ENCODE measurements around the gene GPC6. TPM values are rescaled to one million over a fixed set of nuclear protein-coding genes. Genes with fewer than 3 reads are reported as not detected.

Gene GPC6
- polyA plus RNA-seq, 1 of the 3 experiments (the other 2 are of a cell fraction), result 6.7 TPM

DNA sequence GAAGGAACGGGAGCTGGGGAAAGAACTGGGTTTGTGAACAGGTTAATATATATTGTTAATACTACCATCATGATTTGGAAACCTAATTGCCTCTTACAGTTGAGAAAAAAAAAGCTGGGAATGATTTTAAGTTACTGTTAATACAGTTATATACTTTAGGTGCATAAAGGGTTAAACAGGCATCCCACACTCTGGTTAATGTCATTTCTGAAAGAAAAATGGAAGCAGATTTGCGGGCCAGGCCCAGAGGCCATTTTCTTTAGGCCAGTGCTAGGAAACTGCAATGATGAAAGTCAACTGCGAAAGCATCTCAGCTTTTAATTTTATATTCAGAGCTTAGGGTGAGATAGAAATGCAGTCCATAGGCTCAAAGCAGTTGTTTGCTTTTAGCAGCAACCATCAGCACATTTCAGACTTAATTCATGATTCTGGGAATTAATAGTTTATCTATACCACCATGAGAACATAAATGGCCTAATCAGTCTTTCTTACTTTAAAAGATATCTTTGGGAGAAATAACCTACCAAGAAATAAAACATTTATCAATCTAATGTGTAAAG lies 592.8 kb downstream of the GPC6 start:
- Histone ChIP-seq H3K36me3 (replicated peaks in 1 of 2; ENCODE audit: control insufficient read depth in 1 of 2, insufficient read depth in 2 of 2, low read length in 1 of 2) (no peaks in the 10 kb centered on the region), H3K27me3 (ENCODE audit: insufficient read depth) (no peaks in the 10 kb centered on the region), H4K20me1 (ENCODE audit: insufficient read depth) (no peaks in the 10 kb centered on the region), H3K9me3 (no peaks in the 10 kb centered on the region), H3K79me2 (ENCODE audit: insufficient read depth) (no peaks in the 10 kb centered on the region), H3K27ac (ENCODE audit: low read depth in 2 of 2, low read length in 1 of 2) (peak overlapping the region in 1 of 2 experiments; percentile 91; a peak in 2 of 4 replicates), H3K9ac (no peak overlapping the region), H2AFZ (ENCODE audit: low read depth) (no peak overlapping the region), H3K4me2 (no peak overlapping the region), H3K4me1 (ENCODE audit: control insufficient read depth in 1 of 2, insufficient read depth in 2 of 2, low read depth in 1 of 2, low read length in 1 of 2) (peaks cover 0 to 6% of the 10 kb centered on the region in 2 experiments; a peak in 2 of 4 replicates), H3K4me3 (ENCODE audit: low read depth in 2 of 2, low read length in 1 of 2) (no peak overlapping the region), H3K9me2 (no peaks in the 10 kb centered on the region), H3F3A (replicated peaks; ENCODE audit: insufficient read depth) (no peaks in the 10 kb centered on the region)
- 73% methylated on average over 3 of the region's 3 CpGs for WGBS (ENCODE audit: low lambda C conversion rate)
- ChIA-PET POLR2A (no interaction called here), CTCF (no interaction called here)
- DNase-seq, result peak; percentile 51
- TF ChIP-seq, protein P1, sequence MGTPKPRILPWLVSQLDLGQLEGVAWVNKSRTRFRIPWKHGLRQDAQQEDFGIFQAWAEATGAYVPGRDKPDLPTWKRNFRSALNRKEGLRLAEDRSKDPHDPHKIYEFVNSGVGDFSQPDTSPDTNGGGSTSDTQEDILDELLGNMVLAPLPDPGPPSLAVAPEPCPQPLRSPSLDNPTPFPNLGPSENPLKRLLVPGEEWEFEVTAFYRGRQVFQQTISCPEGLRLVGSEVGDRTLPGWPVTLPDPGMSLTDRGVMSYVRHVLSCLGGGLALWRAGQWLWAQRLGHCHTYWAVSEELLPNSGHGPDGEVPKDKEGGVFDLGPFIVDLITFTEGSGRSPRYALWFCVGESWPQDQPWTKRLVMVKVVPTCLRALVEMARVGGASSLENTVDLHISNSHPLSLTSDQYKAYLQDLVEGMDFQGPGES (IDR thresholded peaks at IDR 0.05; ENCODE audit: low read depth, low read length), result no peak
- TF ChIP-seq NFIC (IDR thresholded peaks at IDR 0.05; ENCODE audit: borderline replicate concordance), result no peak
- TF ChIP-seq GABPA (IDR thresholded peaks at IDR 0.05; ENCODE audit: low read depth), result no peak
- 0 out of 2 replicates have a peak, but pooled peaks have one; percentile 27 for TF ChIP-seq GATA2 (CRISPR knock-in tag; IDR thresholded peaks at IDR 0.05)
- TF ChIP-seq, protein P2, sequence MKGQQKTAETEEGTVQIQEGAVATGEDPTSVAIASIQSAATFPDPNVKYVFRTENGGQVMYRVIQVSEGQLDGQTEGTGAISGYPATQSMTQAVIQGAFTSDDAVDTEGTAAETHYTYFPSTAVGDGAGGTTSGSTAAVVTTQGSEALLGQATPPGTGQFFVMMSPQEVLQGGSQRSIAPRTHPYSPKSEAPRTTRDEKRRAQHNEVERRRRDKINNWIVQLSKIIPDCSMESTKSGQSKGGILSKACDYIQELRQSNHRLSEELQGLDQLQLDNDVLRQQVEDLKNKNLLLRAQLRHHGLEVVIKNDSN (IDR thresholded peaks at IDR 0.05; ENCODE audit: borderline replicate concordance, low read depth), result no peak
- no peak for TF ChIP-seq FOXJ3 (CRISPR knock-in tag; IDR thresholded peaks at IDR 0.05)
- no peak for TF ChIP-seq FOXM1 (IDR thresholded peaks at IDR 0.05; ENCODE audit: low read depth)
- TF ChIP-seq, protein P3, sequence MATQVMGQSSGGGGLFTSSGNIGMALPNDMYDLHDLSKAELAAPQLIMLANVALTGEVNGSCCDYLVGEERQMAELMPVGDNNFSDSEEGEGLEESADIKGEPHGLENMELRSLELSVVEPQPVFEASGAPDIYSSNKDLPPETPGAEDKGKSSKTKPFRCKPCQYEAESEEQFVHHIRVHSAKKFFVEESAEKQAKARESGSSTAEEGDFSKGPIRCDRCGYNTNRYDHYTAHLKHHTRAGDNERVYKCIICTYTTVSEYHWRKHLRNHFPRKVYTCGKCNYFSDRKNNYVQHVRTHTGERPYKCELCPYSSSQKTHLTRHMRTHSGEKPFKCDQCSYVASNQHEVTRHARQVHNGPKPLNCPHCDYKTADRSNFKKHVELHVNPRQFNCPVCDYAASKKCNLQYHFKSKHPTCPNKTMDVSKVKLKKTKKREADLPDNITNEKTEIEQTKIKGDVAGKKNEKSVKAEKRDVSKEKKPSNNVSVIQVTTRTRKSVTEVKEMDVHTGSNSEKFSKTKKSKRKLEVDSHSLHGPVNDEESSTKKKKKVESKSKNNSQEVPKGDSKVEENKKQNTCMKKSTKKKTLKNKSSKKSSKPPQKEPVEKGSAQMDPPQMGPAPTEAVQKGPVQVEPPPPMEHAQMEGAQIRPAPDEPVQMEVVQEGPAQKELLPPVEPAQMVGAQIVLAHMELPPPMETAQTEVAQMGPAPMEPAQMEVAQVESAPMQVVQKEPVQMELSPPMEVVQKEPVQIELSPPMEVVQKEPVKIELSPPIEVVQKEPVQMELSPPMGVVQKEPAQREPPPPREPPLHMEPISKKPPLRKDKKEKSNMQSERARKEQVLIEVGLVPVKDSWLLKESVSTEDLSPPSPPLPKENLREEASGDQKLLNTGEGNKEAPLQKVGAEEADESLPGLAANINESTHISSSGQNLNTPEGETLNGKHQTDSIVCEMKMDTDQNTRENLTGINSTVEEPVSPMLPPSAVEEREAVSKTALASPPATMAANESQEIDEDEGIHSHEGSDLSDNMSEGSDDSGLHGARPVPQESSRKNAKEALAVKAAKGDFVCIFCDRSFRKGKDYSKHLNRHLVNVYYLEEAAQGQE (IDR thresholded peaks at IDR 0.05; ENCODE audit: low read depth, low read length), result no peak
- no peak for TF ChIP-seq JUND (IDR thresholded peaks at IDR 0.05)
- TF ChIP-seq, protein P4, sequence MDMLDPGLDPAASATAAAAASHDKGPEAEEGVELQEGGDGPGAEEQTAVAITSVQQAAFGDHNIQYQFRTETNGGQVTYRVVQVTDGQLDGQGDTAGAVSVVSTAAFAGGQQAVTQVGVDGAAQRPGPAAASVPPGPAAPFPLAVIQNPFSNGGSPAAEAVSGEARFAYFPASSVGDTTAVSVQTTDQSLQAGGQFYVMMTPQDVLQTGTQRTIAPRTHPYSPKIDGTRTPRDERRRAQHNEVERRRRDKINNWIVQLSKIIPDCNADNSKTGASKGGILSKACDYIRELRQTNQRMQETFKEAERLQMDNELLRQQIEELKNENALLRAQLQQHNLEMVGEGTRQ (IDR thresholded peaks at IDR 0.05; ENCODE audit: borderline replicate concordance, low read depth, low read length), result no peak
- peak; percentile 23; the same call in 1 of the 2 replicates for TF ChIP-seq RAD21 (IDR thresholded peaks at IDR 0.05; ENCODE audit: low read length)
- TF ChIP-seq TEAD4 (IDR thresholded peaks at IDR 0.05; ENCODE audit: borderline replicate concordance, insufficient read depth), result no peak
- no peak for TF ChIP-seq RXRA (IDR thresholded peaks at IDR 0.05; ENCODE audit: borderline replicate concordance, low read depth)
- TF ChIP-seq, protein P5, sequence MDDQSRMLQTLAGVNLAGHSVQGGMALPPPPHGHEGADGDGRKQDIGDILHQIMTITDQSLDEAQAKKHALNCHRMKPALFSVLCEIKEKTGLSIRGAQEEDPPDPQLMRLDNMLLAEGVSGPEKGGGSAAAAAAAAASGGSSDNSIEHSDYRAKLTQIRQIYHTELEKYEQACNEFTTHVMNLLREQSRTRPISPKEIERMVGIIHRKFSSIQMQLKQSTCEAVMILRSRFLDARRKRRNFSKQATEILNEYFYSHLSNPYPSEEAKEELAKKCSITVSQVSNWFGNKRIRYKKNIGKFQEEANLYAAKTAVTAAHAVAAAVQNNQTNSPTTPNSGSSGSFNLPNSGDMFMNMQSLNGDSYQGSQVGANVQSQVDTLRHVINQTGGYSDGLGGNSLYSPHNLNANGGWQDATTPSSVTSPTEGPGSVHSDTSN (IDR thresholded peaks at IDR 0.05), result no peak
- no peak for TF ChIP-seq FOSL2 (IDR thresholded peaks at IDR 0.05; ENCODE audit: borderline replicate concordance, low read depth)
- no peak for TF ChIP-seq TAF1 (IDR thresholded peaks at IDR 0.05; ENCODE audit: borderline replicate concordance, low read depth, low read length)
- no peak for TF ChIP-seq NRF1 (IDR thresholded peaks at IDR 0.05; ENCODE audit: low read depth, low read length)
- TF ChIP-seq MEF2A (IDR thresholded peaks at IDR 0.05; ENCODE audit: borderline replicate concordance, low read depth), result no peak
- TF ChIP-seq SMC3 (IDR thresholded peaks at IDR 0.05; ENCODE audit: low read depth, low read length), result no peak
- TF ChIP-seq EP300 (IDR thresholded peaks at IDR 0.05; ENCODE audit: borderline replicate concordance in 1 of 2, low read depth in 1 of 2, low read length in 1 of 2), result peak in 1 of 2 experiments; percentile 81; a peak in 2 of 4 replicates
- TF ChIP-seq, protein P6, sequence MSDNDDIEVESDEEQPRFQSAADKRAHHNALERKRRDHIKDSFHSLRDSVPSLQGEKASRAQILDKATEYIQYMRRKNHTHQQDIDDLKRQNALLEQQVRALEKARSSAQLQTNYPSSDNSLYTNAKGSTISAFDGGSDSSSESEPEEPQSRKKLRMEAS (IDR thresholded peaks at IDR 0.05; ENCODE audit: low read depth), result no peak
- no peak for TF ChIP-seq RFX5 (IDR thresholded peaks at IDR 0.05; ENCODE audit: low read length)
- TF ChIP-seq, protein P7, sequence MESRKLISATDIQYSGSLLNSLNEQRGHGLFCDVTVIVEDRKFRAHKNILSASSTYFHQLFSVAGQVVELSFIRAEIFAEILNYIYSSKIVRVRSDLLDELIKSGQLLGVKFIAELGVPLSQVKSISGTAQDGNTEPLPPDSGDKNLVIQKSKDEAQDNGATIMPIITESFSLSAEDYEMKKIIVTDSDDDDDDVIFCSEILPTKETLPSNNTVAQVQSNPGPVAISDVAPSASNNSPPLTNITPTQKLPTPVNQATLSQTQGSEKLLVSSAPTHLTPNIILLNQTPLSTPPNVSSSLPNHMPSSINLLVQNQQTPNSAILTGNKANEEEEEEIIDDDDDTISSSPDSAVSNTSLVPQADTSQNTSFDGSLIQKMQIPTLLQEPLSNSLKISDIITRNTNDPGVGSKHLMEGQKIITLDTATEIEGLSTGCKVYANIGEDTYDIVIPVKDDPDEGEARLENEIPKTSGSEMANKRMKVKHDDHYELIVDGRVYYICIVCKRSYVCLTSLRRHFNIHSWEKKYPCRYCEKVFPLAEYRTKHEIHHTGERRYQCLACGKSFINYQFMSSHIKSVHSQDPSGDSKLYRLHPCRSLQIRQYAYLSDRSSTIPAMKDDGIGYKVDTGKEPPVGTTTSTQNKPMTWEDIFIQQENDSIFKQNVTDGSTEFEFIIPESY (IDR thresholded peaks at IDR 0.05; ENCODE audit: borderline replicate concordance, low read depth), result no peak
- no peak for TF ChIP-seq TCF12 (IDR thresholded peaks at IDR 0.05)
- TF ChIP-seq CHD2 (IDR thresholded peaks at IDR 0.05; ENCODE audit: low read length, partially characterized antibody), result no peak
